H1 (cell line): ENCODE data around the gene MOCS3. TPM values are rescaled to one million over a fixed set of nuclear protein-coding genes. Genes with fewer than 3 reads are reported as not detected.

Source experiments
- CTCF ChIA-PET: fragments of 300-600 bp; sonication (Branson Sonifier 250); formaldehyde crosslinking; loops from one replicate; lab custom pipeline; 2021; ENCODE audit not compliant: partially characterized antibody; lab: Charles Lee
- POLR2A ChIA-PET: fragments of 300-600 bp; sonication (Branson Sonifier 250); formaldehyde crosslinking; loops from one replicate; lab custom pipeline; 2021; ENCODE audit warnings: inconsistent platforms; ENCODE audit not compliant: partially characterized antibody; lab: Charles Lee
- DNase-seq, 2 experiments: peaks; one replicate each; pipeline versions ENCODE4 v3.0.0 to v3.0.0-alpha.2; 2010 to 2022; ENCODE audit warnings: low spot score in 2 of 2, low read depth in 1 of 2, mixed read lengths in 1 of 2
- FAIRE-seq: peaks from 2 replicates; lab custom pipeline; 2011; peaks lifted over from hg19 to GRCh38; lab: Jason Lieb, UNC
- H2AFZ ChIP-seq: 2 replicates; pipeline ENCODE4 v1.8.1; 2012; ENCODE audit warnings: low read length, inconsistent platforms
- H2AK5ac ChIP-seq: 2 replicates; pipeline ENCODE4 v1.6.1; 2013; ENCODE audit warnings: low read depth, low read length
- H2BK120ac ChIP-seq: replicated peaks from 2 replicates; pipeline ENCODE3; 2013; ENCODE audit warnings: low read depth, low read length, inconsistent platforms
- H2BK12ac ChIP-seq: 2 replicates; pipeline ENCODE4 v1.6.1; 2013; ENCODE audit warnings: low read depth, low read length
- H2BK15ac ChIP-seq: 2 replicates; pipeline ENCODE4 v1.6.1; 2013; ENCODE audit warnings: low read length
- H2BK20ac ChIP-seq: 2 replicates; pipeline ENCODE4 v1.6.1; 2013; ENCODE audit warnings: low read length
- H2BK5ac ChIP-seq: 2 replicates; pipeline ENCODE4 v1.6.1; 2013; ENCODE audit warnings: low read depth, low read length
- H3K14ac ChIP-seq: 2 replicates; pipeline ENCODE4 v1.6.1; 2013; ENCODE audit warnings: inconsistent platforms; ENCODE audit not compliant: insufficient read length
- H3K18ac ChIP-seq: 2 replicates; pipeline ENCODE4 v1.6.1; 2013; ENCODE audit warnings: low read length; ENCODE audit errors: extremely low read depth
- H3K23ac ChIP-seq: 2 replicates; pipeline ENCODE4 v1.6.1; 2013; ENCODE audit warnings: inconsistent platforms; ENCODE audit not compliant: insufficient read length
- H3K23me2 ChIP-seq: 2 replicates; pipeline ENCODE4 v1.6.1; 2013; ENCODE audit warnings: low read depth, low read length
- H3K27ac ChIP-seq: 2 replicates; pipeline ENCODE4 v1.6.1; 2011; ENCODE audit warnings: low read depth, low read length, inconsistent platforms
- H3K27me3 ChIP-seq, 4 experiments: replicated peaks in 1 of 4; 1 replicate in 1 of 4; 2 replicates in 3 of 4; pipeline versions ENCODE4 v1.6.1 to v1.8.1; 2011 to 2013; ENCODE audit warnings: low read length in 3 of 4, mild to moderate bottlenecking in 3 of 4, inconsistent platforms in 2 of 4, mixed read lengths in 2 of 4, moderate library complexity in 1 of 4; ENCODE audit not compliant: control insufficient read depth in 3 of 4, insufficient read depth in 3 of 4; ENCODE audit errors: extremely low read depth in 1 of 4
- H3K36me3 ChIP-seq, 4 experiments: 2 replicates each; pipeline versions ENCODE4 v1.6.1 to v1.8.1; 2011 to 2013; ENCODE audit warnings: mild to moderate bottlenecking in 4 of 4, low read length in 3 of 4, moderate library complexity in 2 of 4, control low read depth in 1 of 4, inconsistent platforms in 1 of 4; ENCODE audit not compliant: insufficient read depth in 4 of 4, control insufficient read depth in 2 of 4
- H3K4ac ChIP-seq: replicated peaks from 2 replicates; pipeline ENCODE3; 2013; ENCODE audit warnings: low read length, low read depth, mixed read lengths, inconsistent platforms; ENCODE audit not compliant: insufficient read length
- H3K4me1 ChIP-seq, 4 experiments: replicated peaks in 1 of 4; 1 replicate in 1 of 4; 2 replicates in 3 of 4; pipeline versions ENCODE4 v1.6.1 to v1.8.1; 2011 to 2013; ENCODE audit warnings: low read length in 3 of 4, inconsistent platforms in 2 of 4, mixed read lengths in 1 of 4; ENCODE audit not compliant: insufficient read depth in 4 of 4, control insufficient read depth in 3 of 4
- H3K4me2 ChIP-seq, 2 experiments: 2 replicates each; pipeline versions ENCODE4 v1.6.1 to v1.8.1; 2011 to 2013; ENCODE audit warnings: low read depth in 2 of 2, low read length in 2 of 2, control low read depth in 1 of 2, inconsistent platforms in 1 of 2, mild to moderate bottlenecking in 1 of 2; ENCODE audit not compliant: insufficient read depth in 1 of 2
- H3K4me3 ChIP-seq, 4 experiments: fragments of 200-600, 300-600 bp in 1 of 4; sonication (generic), shearing (Covaris generic), sonication (Bioruptor Twin) in 1 of 4; 2 replicates each; pipeline versions ENCODE4 v1.5.1 to v1.8.1; 2011 to 2016; ENCODE audit warnings: low read length in 4 of 4, low read depth in 3 of 4, control low read depth in 2 of 4, inconsistent platforms in 2 of 4, mild to moderate bottlenecking in 2 of 4, mixed read lengths in 1 of 4, moderate library complexity in 1 of 4; ENCODE audit not compliant: insufficient read depth in 2 of 4; ENCODE audit errors: extremely low read depth in 1 of 4
- H3K56ac ChIP-seq: replicated peaks from 2 replicates; pipeline ENCODE3; 2013; ENCODE audit warnings: low read depth, mild to moderate bottlenecking, mixed read lengths, low read length, inconsistent platforms; ENCODE audit not compliant: insufficient read length
- H3K79me1 ChIP-seq: 2 replicates; pipeline ENCODE4 v1.6.1; 2013; ENCODE audit warnings: low read depth, low read length, control low read depth
- H3K79me2 ChIP-seq, 2 experiments: 2 replicates each; pipeline versions ENCODE4 v1.6.1 to v1.8.1; 2012 to 2013; ENCODE audit warnings: low read length in 2 of 2, mild to moderate bottlenecking in 2 of 2, inconsistent platforms in 1 of 2; ENCODE audit not compliant: insufficient read depth in 2 of 2, control insufficient read depth in 1 of 2
- H3K9ac ChIP-seq, 4 experiments: replicated peaks in 1 of 4; 1 replicate in 1 of 4; 2 replicates in 3 of 4; pipeline versions ENCODE4 v1.6.1 to v1.8.1; 2011 to 2013; ENCODE audit warnings: low read depth in 3 of 4, low read length in 3 of 4, control low read depth in 2 of 4, mild to moderate bottlenecking in 2 of 4, moderate library complexity in 2 of 4, inconsistent platforms in 1 of 4; ENCODE audit errors: extremely low read depth in 1 of 4
- H3K9me3 ChIP-seq, 2 experiments: 2 replicates each; pipeline versions ENCODE4 v1.6.1 to v1.8.1; 2012 to 2013; ENCODE audit warnings: mild to moderate bottlenecking in 2 of 2, moderate library complexity in 2 of 2, control low read depth in 1 of 2, inconsistent platforms in 1 of 2, low read depth in 1 of 2, low read length in 1 of 2, mixed read lengths in 1 of 2; ENCODE audit not compliant: insufficient read depth in 2 of 2
- H4K20me1 ChIP-seq, 2 experiments: replicated peaks in 1 of 2; 2 replicates each; pipeline versions ENCODE3 to v1.8.1; 2011 to 2013; ENCODE audit warnings: inconsistent platforms in 2 of 2, low read length in 2 of 2, mild to moderate bottlenecking in 1 of 2; ENCODE audit not compliant: insufficient read depth in 2 of 2, control insufficient read depth in 1 of 2
- H4K5ac ChIP-seq: 2 replicates; pipeline ENCODE4 v1.6.1; 2013; ENCODE audit warnings: low read length, low read depth, mixed read lengths, inconsistent platforms; ENCODE audit not compliant: insufficient read length
- H4K8ac ChIP-seq: 2 replicates; pipeline ENCODE4 v1.8.0; 2013; ENCODE audit warnings: mild to moderate bottlenecking, moderate library complexity, low read length, inconsistent platforms; ENCODE audit not compliant: insufficient read depth; ENCODE audit errors: extremely low read depth
- H4K91ac ChIP-seq: replicated peaks from 2 replicates; pipeline ENCODE3; 2013; ENCODE audit warnings: low read length, mixed read lengths, inconsistent platforms; ENCODE audit not compliant: insufficient read length
- BACH1 ChIP-seq: IDR thresholded peaks from 2 replicates; pipeline ENCODE4 v1.6.1; 2012; ENCODE audit warnings: low read length, improper control_type of control experiment
- CBX5 ChIP-seq: fragments of 300-800, 300-1000 bp; sonication (generic); IDR thresholded peaks from 2 replicates; pipeline ENCODE4 v1.7.1; 2016; ENCODE audit warnings: antibody characterized with exemption, low read length, low read depth
- RFX5 ChIP-seq: IDR thresholded peaks from 2 replicates; pipeline ENCODE4 v1.6.1; 2011; ENCODE audit warnings: low read depth, low read length, improper control_type of control experiment, borderline replicate concordance
- RXRA ChIP-seq: IDR thresholded peaks from 2 replicates; pipeline ENCODE4 v1.6.1; 2011; ENCODE audit warnings: low read depth, mild to moderate bottlenecking, low read length, moderate library complexity; ENCODE audit not compliant: insufficient read depth
- SRF ChIP-seq: IDR thresholded peaks from 2 replicates; pipeline ENCODE4 v1.6.1; 2011; ENCODE audit warnings: mild to moderate bottlenecking, low read depth, low read length, moderate library complexity
- YY1 ChIP-seq: IDR thresholded peaks from 2 replicates; pipeline ENCODE4 v1.6.1; 2011; ENCODE audit warnings: low read depth, mild to moderate bottlenecking, low read length
- WGBS, 2 experiments: shearing (Covaris generic) in 1 of 2; methylation state at CpG; one replicate each; pipeline versions ENCODE4 v1.1.6 to v1.1.7; 2013 to 2015; ENCODE audit warnings: low lambda C conversion rate in 2 of 2, mixed read lengths in 2 of 2, inconsistent platforms in 1 of 2, low coverage in 1 of 2, missing lambda C conversion rate in 1 of 2; ENCODE audit not compliant: insufficient replicate concordance in 2 of 2, insufficient coverage in 1 of 2, insufficient read length in 1 of 2; ENCODE audit errors: extremely low coverage in 1 of 2, missing lambda C conversion rate in 1 of 2; 5-methylcytosine and 5-hydroxymethylcytosine counted together
- polyA plus RNA-seq, 7 experiments: library from polyadenylated mRNA; depleted of rRNA in 3 of 7; stranded (reverse) in 5 of 7; unstranded in 2 of 7; fragments of >200 nt in 5 of 7; fragments of 200-250 nt in 2 of 7; gene quantifications; 1 replicate in 5 of 7; 2 replicates in 1 of 7; 4 replicates in 1 of 7; pipeline versions ENCODE4 v1.2.1 to v1.2.3, GENCODE V29; 2011 to 2013; ENCODE audit warnings: missing spikeins in 2 of 7, mixed read lengths in 2 of 7
- total RNA-seq: library from RNA; stranded (reverse); fragmentation: NEBNext Ultra II Directional; extraction: Animal tissue kit (Norgen Biotek cat#: 25700); gene quantifications from 2 replicates; pipeline ENCODE4 v1.2.1, GENCODE V29; 2021
- TF ChIP-seq, protein P1 (sequence below): IDR thresholded peaks from 2 replicates; pipeline ENCODE4 v1.6.1; 2012; ENCODE audit warnings: inconsistent platforms

Gene MOCS3
- total and polyA plus RNA-seq, 2 of the 8 experiments (the other 6 are each of a cell fraction or from before 2014, with no cell fraction given) = 6.2 to 6.3 TPM

DNA sequence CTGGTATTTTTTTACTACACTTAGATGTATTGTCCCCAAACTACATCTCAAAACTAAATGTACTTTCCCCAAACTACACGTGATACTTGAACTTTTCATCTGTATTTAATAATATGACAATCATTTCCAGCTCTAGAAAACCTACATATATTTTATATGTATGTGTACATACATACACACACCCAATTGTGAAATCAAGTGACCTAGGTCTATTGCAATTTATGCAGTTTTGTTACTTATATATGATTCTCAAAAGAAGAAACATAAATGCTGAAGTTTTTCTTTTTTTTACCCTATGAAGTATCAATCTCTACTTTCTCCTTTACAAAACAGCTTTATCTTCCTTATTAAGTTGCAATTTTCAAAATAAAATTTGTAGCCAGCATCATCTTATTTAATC, 32.1 kb upstream of the MOCS3 start:
- Histone ChIP-seq H3K9me3 (no peaks in the 10 kb centered on the region), H2BK15ac (no peak overlapping the region), H4K8ac (no peak overlapping the region), H4K20me1 (peaks cover 37 to 57% of the 10 kb centered on the region in 2 experiments), H3K27me3 (no peaks in the 10 kb centered on the region), H3K14ac (no peak overlapping the region), H2BK5ac (no peak overlapping the region), H3K79me1 (peaks cover 2% of the 10 kb centered on the region; the same call in 1 of the 2 replicates), H2BK120ac (no peak overlapping the region), H3K4me2 (no peak overlapping the region), H3K23me2 (peaks cover 4% of the 10 kb centered on the region; the same call in 1 of the 2 replicates), H3K56ac (no peak overlapping the region), H2BK20ac (no peak overlapping the region), H4K91ac (no peak overlapping the region), H4K5ac (no peak overlapping the region), H3K27ac (no peak overlapping the region), H3K36me3 (peaks cover 7 to 61% (median 14%) of the 10 kb centered on the region in 4 experiments; a peak in 7 of 8 replicates), H3K23ac (no peak overlapping the region), H2AFZ (no peak overlapping the region), H2BK12ac (no peak overlapping the region), H3K18ac (no peak overlapping the region), H3K4ac (no peak overlapping the region), H3K79me2 (peaks cover 73 to 89% of the 10 kb centered on the region in 2 experiments), H2AK5ac (no peak overlapping the region), H3K9ac (no peak overlapping the region), H3K4me1 (peaks cover 4 to 18% (median 8%) of the 10 kb centered on the region in 4 experiments; a peak in 6 of 7 replicates), H3K4me3 (peak overlapping the region in 1 of 4 experiments; percentile 91; a peak in 1 of 8 replicates)
- TF ChIP-seq SRF (no peak), YY1 (no peak), RFX5 (no peak), CBX5 (no peak), RXRA (no peak), BACH1 (no peak)
- TF ChIP-seq, protein P1, sequence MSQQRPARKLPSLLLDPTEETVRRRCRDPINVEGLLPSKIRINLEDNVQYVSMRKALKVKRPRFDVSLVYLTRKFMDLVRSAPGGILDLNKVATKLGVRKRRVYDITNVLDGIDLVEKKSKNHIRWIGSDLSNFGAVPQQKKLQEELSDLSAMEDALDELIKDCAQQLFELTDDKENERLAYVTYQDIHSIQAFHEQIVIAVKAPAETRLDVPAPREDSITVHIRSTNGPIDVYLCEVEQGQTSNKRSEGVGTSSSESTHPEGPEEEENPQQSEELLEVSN = no peak
- CTCF ChIA-PET = interaction anchor here (0.8 to 2.5 kb wide), 3 partner anchors 10 to 136 kb away, joined by 3 to 8 read pairs (median 4); no protein-coding TSS in a partner anchor
- 78% methylated on average over 1 of the region's 1 CpG; no CpG with 5 or more reads in 1 of the 2 experiments for WGBS, 2 experiments
- DNase-seq (no peak), FAIRE-seq (no peak)
- POLR2A ChIA-PET = interaction anchor here (0.7 to 13.9 kb wide), 7 partner anchors 15 to 132 kb away, joined by 3 to 206 read pairs (median 4); partner anchors contain the start of gene BCAS4
